LNCAP (cell line): ENCODE data around the gene PEX5L.

ENCODE experiments used
- TF ChIP-seq, protein P1 (sequence below): fragments of 450-650 bp; IDR thresholded peaks from 2 replicates; pipeline ENCODE4 v1.5.1; 2017; ENCODE audit warnings: mild to moderate bottlenecking

The PEX5L gene

DNA sequence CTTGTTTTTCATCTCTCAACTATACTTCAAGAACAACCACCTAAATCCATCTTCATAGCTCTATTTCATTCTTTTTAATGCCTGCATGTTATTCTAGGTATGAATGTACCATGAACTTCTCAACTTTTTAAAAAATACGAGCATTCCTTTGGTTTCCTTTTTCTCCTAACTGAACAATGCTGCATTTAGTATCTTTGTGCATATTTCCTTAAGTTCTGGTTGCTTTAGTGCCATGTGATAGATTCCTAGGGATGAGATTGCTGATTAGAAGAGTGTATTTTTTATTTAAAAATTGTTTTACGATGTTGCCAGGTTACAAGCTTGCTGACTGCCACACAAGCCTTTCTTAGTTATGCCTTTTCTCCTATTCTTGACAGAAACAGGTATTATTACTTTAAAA, 34.7 kb downstream of the PEX5L start:
- TF ChIP-seq, protein P1, sequence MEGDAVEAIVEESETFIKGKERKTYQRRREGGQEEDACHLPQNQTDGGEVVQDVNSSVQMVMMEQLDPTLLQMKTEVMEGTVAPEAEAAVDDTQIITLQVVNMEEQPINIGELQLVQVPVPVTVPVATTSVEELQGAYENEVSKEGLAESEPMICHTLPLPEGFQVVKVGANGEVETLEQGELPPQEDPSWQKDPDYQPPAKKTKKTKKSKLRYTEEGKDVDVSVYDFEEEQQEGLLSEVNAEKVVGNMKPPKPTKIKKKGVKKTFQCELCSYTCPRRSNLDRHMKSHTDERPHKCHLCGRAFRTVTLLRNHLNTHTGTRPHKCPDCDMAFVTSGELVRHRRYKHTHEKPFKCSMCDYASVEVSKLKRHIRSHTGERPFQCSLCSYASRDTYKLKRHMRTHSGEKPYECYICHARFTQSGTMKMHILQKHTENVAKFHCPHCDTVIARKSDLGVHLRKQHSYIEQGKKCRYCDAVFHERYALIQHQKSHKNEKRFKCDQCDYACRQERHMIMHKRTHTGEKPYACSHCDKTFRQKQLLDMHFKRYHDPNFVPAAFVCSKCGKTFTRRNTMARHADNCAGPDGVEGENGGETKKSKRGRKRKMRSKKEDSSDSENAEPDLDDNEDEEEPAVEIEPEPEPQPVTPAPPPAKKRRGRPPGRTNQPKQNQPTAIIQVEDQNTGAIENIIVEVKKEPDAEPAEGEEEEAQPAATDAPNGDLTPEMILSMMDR = no peak

DNA sequence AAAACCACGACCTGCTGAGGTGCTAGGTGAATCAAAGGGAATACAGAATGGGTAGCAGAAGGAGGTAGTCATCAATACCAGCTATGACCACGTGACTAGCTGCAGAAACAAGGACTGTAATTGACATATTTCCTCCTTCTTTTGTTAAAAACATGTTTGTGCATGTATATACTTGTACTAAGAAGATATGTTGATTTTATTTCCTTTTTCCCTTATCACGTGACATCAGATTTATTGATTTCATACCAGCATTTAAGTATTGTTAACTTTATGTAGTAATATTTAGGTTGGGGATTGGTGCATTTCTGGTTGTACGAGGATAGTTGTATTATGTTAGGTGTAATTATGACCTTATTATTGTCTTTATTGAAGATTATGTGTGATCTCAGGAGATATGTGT, 36.2 kb downstream of the PEX5L start:
- TF ChIP-seq, protein P1 = no peak

DNA sequence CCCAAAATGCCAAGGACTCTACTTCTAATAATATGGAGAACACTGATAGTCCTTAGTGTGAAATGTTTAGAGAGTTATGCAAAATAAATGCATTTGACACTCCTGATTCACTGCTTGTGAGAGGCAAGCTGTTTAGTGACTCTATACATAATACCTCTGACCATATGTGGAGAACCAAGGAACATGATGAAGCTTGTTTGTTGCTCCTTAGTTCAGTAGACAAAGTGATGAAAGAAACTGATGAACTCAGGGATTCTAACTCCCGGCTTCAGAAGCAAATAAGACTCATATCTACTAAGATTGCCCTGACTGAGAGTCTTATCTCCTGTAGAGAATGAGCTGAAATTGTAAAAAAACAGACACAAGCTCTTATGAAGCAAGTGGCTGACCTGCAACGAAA, 41.3 kb downstream of the PEX5L start:
- TF ChIP-seq, protein P1 = no peak

DNA sequence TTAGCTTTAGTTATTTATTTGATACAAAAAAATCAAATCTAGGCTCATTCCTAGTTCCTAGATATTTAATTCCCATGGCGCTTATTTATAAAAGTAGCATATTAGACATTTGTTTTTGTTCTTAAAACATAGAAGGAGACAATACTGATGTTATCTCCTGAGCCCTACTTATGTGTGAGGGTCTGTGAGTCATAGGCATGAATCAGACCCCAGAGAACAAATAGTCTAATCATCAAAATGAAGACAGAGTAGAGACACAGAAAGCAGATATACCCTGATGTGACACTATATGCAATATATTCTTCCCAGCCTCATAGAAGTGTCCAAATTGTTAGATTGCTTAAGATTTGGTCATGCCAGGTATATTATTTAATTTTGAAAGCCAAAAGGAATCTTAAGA, 44.9 kb downstream of the PEX5L start:
- TF ChIP-seq, protein P1 = no peak

DNA sequence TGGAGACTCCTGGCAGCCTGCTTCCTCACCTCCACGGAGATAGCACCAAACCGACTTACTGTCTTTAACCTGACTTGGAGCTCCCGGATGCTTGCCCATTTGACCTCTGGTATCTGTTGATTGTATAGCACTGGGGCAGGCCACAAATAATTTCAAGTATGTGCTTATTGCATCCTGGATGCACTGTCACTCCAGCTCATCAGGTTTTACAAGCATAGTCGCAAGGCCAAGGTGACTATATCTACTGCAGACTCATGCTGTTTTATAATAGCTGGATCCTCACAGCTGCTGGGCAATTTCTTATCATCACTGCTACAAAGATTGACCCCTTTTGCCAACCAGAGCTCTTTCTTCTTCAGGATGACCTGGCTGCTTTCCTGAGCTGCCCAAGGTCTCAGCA, 45.6 kb downstream of the PEX5L start:
- TF ChIP-seq, protein P1 = no peak

DNA sequence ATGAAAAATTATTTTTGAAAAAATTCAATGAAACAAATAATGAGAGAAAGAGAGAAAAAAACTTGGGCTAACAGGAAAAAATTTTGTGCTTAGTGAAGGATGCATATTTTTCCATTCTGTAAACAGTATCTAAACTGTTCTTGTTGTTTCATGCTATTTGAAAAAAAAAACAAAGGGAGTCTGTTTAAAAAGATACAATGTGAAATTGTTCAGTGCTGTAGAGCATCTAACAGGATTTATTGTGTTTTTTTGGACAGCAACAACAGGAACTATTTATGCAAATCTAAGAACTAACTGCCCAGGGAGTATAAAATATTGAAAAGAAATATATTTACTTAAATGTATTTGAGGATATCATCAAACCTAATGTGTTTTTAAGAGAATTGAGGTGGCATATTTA, 55.1 kb downstream of the PEX5L start:
- TF ChIP-seq, protein P1 = no peak

DNA sequence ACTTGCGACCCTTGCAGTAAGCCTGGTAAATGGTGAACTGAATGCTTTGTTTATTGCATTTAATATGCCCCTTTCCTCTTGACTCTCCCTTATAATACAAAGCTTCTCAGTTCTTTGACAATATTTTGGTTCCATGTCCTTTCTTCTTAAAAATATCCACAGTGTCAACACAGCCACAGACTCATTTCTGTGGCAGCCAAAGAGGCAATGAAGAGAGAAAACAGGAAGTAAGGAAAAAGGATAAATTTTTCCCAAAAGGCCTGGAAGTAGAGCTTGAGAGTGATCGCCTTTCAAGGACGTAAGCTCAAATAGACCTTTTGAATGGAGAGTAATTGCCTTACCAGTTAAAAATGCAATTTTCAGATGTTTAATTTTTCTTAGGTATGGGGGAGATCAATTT, 59.4 kb downstream of the PEX5L start:
- TF ChIP-seq, protein P1 = no peak

DNA sequence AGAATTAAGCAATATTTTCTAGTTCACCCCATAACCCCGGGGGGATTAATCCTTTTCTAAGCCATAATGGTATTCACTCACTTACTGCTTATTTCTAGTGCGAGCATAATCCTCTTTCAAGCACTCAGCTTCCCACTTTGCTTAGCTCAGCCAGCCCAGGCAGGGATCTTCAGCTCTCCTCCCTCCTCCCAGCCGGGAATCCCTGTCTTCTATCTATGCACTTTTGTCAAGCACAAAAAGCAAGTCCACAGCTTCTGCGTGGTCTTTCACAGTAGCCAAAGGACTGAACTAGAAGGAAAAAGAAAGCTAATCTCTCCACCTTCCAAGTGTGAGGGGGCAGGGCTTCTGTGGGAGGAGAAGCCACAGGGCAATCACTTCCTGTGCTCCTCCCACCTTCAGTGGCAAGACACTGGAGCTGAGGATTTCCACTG, 62.8 kb downstream of the PEX5L start:
- TF ChIP-seq, protein P1 = no peak
